ENCODE results near the gene BTK. TPM values are rescaled to one million over a fixed set of nuclear protein-coding genes. Genes with fewer than 3 reads are reported as not detected.

BTK gene
- total RNA-seq, 2 experiments from 2014 or later = 133 to 140 TPM

DNA sequence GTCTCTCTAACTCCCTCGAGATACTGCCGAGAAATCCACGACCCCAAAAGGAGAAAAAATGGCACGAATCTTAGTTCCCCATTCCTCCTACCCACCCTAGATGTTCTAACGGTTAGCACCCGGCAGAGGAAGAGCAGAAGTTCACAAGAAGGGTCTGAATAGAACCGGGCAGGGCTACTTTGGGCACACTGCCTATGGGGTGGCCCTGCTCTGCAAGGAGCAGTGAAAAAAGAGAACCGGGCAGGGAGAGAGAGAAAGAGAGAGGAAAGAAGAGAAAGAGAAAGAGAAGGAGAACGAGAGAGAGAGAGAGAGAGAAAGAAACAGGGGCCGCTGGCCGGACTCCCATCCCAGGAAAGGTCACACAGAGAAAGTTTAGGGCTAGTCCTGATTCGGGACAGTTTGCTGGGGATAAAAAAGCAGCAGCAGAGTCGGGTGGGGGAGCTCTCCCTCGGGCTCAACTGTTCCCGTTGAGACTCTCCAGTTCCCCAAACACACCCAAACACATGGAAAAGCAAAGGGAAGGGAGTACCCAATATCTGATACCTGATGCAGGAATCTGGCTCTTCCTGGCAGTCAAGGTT is 21.3 kb upstream of the BTK start:
- BruUV-seq (replicated peaks) = no TSS peak
- peak; percentile 45 for DNase-seq (ENCODE audit: low spot score)
- Histone ChIP-seq H3K36me3 (ENCODE audit: insufficient read depth, low read length) (peaks cover 48% of the 10 kb centered on the region), H3K9me2 (ENCODE audit: insufficient read depth, low read length) (no peaks in the 10 kb centered on the region), H3K4me3 (ENCODE audit: low read depth, low read length, poor library complexity, severe bottlenecking) (peak overlapping the region; percentile 97), H3K79me2 (ENCODE audit: insufficient read depth, low read depth, low read length) (peaks cover 80% of the 10 kb centered on the region), H4K20me1 (ENCODE audit: insufficient read depth, low read length) (no peaks in the 10 kb centered on the region), H2AFZ (ENCODE audit: low read length) (peak overlapping the region; percentile 34; the same call in 1 of the 2 replicates), H3K9me3 (ENCODE audit: low read length) (no peaks in the 10 kb centered on the region), H3K4me1 (ENCODE audit: insufficient read depth, low read length, poor library complexity, severe bottlenecking) (peaks cover 5% of the 10 kb centered on the region), H3K27ac (ENCODE audit: low read depth, low read length, poor library complexity, severe bottlenecking) (peak overlapping the region; percentile 69), H3K4me2 (ENCODE audit: low read length) (peak overlapping the region; percentile 71)
- TF ChIP-seq EZH2phosphoT487 (IDR thresholded peaks at IDR 0.05; ENCODE audit: borderline replicate concordance, low read depth, low read length) = no peak
- TF ChIP-seq, protein P1, sequence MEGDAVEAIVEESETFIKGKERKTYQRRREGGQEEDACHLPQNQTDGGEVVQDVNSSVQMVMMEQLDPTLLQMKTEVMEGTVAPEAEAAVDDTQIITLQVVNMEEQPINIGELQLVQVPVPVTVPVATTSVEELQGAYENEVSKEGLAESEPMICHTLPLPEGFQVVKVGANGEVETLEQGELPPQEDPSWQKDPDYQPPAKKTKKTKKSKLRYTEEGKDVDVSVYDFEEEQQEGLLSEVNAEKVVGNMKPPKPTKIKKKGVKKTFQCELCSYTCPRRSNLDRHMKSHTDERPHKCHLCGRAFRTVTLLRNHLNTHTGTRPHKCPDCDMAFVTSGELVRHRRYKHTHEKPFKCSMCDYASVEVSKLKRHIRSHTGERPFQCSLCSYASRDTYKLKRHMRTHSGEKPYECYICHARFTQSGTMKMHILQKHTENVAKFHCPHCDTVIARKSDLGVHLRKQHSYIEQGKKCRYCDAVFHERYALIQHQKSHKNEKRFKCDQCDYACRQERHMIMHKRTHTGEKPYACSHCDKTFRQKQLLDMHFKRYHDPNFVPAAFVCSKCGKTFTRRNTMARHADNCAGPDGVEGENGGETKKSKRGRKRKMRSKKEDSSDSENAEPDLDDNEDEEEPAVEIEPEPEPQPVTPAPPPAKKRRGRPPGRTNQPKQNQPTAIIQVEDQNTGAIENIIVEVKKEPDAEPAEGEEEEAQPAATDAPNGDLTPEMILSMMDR (conservative IDR thresholded peaks at IDR 0.05; ENCODE audit: low read length) = no peak
- POLR2A ChIA-PET = interaction anchor here (1.8 kb wide), 1 partner anchor 16 kb away, joined by 4 read pairs; the partner anchor contains the start of gene RPL36A
- CTCF ChIA-PET (ENCODE audit: unreplicated experiment) = no interaction called here
- intact Hi-C loops (cut with micrococcal nuclease; ENCODE audit: unreplicated experiment) = loop anchor here (5.0 kb wide), 1 partner anchor 60 kb away; the partner anchor contains the start of gene TIMM8A

DNA sequence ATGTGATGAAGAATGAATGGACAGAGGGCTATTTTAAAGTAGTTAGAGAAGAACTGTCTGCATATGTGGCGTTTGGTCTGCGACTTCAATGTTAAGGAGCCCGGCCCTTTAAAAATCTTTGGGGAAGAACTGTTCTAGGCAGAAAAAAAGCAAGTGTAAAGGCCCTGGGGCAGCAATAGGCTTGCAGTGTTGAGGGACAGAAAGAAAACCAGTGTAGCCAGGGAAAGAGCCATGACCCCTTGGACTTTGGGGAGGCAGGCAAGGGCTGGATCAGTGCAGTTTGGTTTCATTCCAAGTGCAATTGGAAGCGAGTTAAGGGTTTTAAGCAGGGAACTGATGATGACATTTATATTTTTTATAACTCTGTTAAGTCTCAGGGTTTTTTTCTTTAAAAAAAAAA is 13.8 kb upstream of the BTK start:
- no peak overlapping the region for H3K4me2 ChIP-seq (ENCODE audit: low read length)
- CTCF ChIA-PET (ENCODE audit: unreplicated experiment) = no interaction called here

DNA sequence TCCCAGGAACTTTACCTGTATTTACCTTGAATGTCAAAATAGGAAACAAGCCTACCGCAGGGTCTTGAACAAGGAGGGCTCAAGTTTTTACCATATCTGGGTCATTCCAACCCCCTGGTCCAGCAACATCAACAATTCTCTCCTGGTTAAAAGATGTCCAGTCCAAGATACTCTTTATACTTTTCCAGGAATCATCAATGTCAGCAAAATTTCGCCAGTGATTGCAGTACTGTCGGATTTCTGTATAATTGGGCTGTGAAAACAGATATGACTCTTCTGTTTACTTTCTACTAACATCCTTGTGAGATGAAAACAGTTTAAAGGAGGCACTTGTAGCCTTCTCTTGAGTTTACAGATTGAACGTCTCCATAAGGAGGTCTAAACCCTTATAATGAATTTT is 12.7 kb upstream of the BTK start:
- Histone ChIP-seq H3K9me2 (ENCODE audit: insufficient read depth, low read length) (no peaks in the 10 kb centered on the region), H2AFZ (ENCODE audit: low read length) (no peak overlapping the region), H3K4me3 (ENCODE audit: low read depth, low read length, poor library complexity, severe bottlenecking) (no peak overlapping the region), H3K27ac (ENCODE audit: low read depth, low read length, poor library complexity, severe bottlenecking) (no peak overlapping the region), H4K20me1 (ENCODE audit: insufficient read depth, low read length) (no peaks in the 10 kb centered on the region), H3K4me2 (ENCODE audit: low read length) (no peak overlapping the region), H3K4me1 (ENCODE audit: insufficient read depth, low read length, poor library complexity, severe bottlenecking) (peaks cover 19% of the 10 kb centered on the region), H3K36me3 (ENCODE audit: insufficient read depth, low read length) (peaks cover 87% of the 10 kb centered on the region), H3K9me3 (ENCODE audit: low read length) (no peaks in the 10 kb centered on the region), H3K79me2 (ENCODE audit: insufficient read depth, low read depth, low read length) (peaks cover 3% of the 10 kb centered on the region; the same call in 1 of the 2 replicates)
- ChIA-PET CTCF (ENCODE audit: unreplicated experiment) (no interaction called here), POLR2A (no interaction called here)
- DNase-seq (ENCODE audit: low spot score) = no peak
- no TSS peak for BruUV-seq (replicated peaks)
- TF ChIP-seq EZH2phosphoT487 (IDR thresholded peaks at IDR 0.05; ENCODE audit: borderline replicate concordance, low read depth, low read length) = no peak
- TF ChIP-seq, protein P1 (conservative IDR thresholded peaks at IDR 0.05; ENCODE audit: low read length) = no peak
- intact Hi-C loops (cut with micrococcal nuclease; ENCODE audit: unreplicated experiment) = no loop called here

More for the DNA sequence above, 13.8 kb upstream of the BTK start:
- H3K9me3 ChIP-seq (ENCODE audit: low read length) = no peaks in the 10 kb centered on the region
- H4K20me1 ChIP-seq (ENCODE audit: insufficient read depth, low read length) = no peaks in the 10 kb centered on the region
- POLR2A ChIA-PET = no interaction called here
- no TSS peak for BruUV-seq (replicated peaks)
- H3K4me3 ChIP-seq (ENCODE audit: low read depth, low read length, poor library complexity, severe bottlenecking) = no peak overlapping the region
- peaks cover 10% of the 10 kb centered on the region for H3K4me1 ChIP-seq (ENCODE audit: insufficient read depth, low read length, poor library complexity, severe bottlenecking)
- no peak for DNase-seq (ENCODE audit: low spot score)
- no peak overlapping the region for H2AFZ ChIP-seq (ENCODE audit: low read length)
- intact Hi-C loops (cut with micrococcal nuclease; ENCODE audit: unreplicated experiment) = no loop called here
- no peak overlapping the region for H3K27ac ChIP-seq (ENCODE audit: low read depth, low read length, poor library complexity, severe bottlenecking)
- peaks cover 90% of the 10 kb centered on the region for H3K36me3 ChIP-seq (ENCODE audit: insufficient read depth, low read length)
- H3K79me2 ChIP-seq (ENCODE audit: insufficient read depth, low read depth, low read length) = peaks cover 13% of the 10 kb centered on the region; the same call in 1 of the 2 replicates
- no peaks in the 10 kb centered on the region for H3K9me2 ChIP-seq (ENCODE audit: insufficient read depth, low read length)
- no peak for TF ChIP-seq EZH2phosphoT487 (IDR thresholded peaks at IDR 0.05; ENCODE audit: borderline replicate concordance, low read depth, low read length)
- TF ChIP-seq, protein P1 (conservative IDR thresholded peaks at IDR 0.05; ENCODE audit: low read length) = no peak
